Measurements from ENCODE around the gene AQP5.

DNA sequence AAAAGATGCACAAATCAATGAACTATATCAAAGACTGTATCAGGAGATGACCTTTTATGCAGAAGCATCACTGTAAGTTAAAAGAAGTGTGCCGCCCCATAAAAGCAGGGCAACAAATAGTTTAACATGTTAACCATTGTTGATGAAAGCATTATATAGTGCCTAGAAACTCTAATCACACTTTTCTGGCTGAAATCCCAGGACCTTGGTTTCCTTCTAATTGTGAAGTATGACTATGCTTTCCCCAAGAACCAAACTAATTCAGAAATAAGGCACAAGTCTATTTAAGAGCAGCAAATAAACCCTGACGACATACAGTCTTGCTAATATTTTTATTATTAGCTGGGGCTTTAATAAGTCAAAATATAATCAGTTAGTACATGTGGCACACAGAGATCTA is 41.9 kb downstream of the AQP5 start:
- TF ChIP-seq CTCF (conservative IDR thresholded peaks at IDR 0.05) (no peak), ZFX (IDR thresholded peaks at IDR 0.05) (no peak)

All from C4-2B (cell line).